Aorta (tissue), 5 donors: ENCODE data around the gene TET3. TPM values are rescaled to one million over a fixed set of nuclear protein-coding genes. Genes with fewer than 3 reads are reported as not detected.

Source experiments
- ATAC-seq: fragments of 200-7000 bp; cut with Tn5 transposase; one replicate; pipeline ENCODE4 v1.9.1; 2022; ENCODE audit warnings: moderate library complexity; ENCODE audit not compliant: low FRiP score
- DNase-seq, 2 donors: peaks; one replicate each; pipeline ENCODE4 v3.0.0-alpha.2; 2020
- H3K27ac ChIP-seq, 2 donors: one replicate each; pipeline ENCODE4 v1.5.1; 2013; ENCODE audit warnings: low read length in 2 of 2, mild to moderate bottlenecking in 2 of 2, moderate library complexity in 2 of 2, control low read depth in 1 of 2, inconsistent platforms in 1 of 2, low read depth in 1 of 2
- H3K27me3 ChIP-seq, 2 donors: one replicate each; pipeline ENCODE4 v1.6.1; 2013; ENCODE audit warnings: control low read depth in 1 of 2, low read length in 1 of 2, mild to moderate bottlenecking in 1 of 2, moderate library complexity in 1 of 2; ENCODE audit not compliant: insufficient read depth in 2 of 2, control insufficient read depth in 1 of 2
- H3K36me3 ChIP-seq, 2 donors: one replicate each; pipeline ENCODE4 v1.6.1; 2013; ENCODE audit warnings: control low read depth in 1 of 2, low read length in 1 of 2, mild to moderate bottlenecking in 1 of 2; ENCODE audit not compliant: insufficient read depth in 2 of 2, control insufficient read depth in 1 of 2
- H3K4me1 ChIP-seq, 2 donors: one replicate each; pipeline ENCODE4 v1.6.1; 2013; ENCODE audit warnings: low read length in 2 of 2, control low read depth in 1 of 2, mild to moderate bottlenecking in 1 of 2, moderate library complexity in 1 of 2; ENCODE audit not compliant: insufficient read depth in 2 of 2, control insufficient read depth in 1 of 2
- H3K4me3 ChIP-seq, 2 donors: one replicate each; pipeline ENCODE4 v1.5.1; 2013; ENCODE audit warnings: low read length in 2 of 2, control low read depth in 1 of 2, mild to moderate bottlenecking in 1 of 2
- H3K9me3 ChIP-seq: one replicate; pipeline ENCODE4 v1.6.1; 2013; ENCODE audit warnings: mild to moderate bottlenecking, low read length; ENCODE audit not compliant: control insufficient read depth
- WGBS, 2 donors: extraction: QIAGEN DNeasy Blood & Tissue Kit; methylation state at CpG; one replicate each; pipeline ENCODE4 v1.1.7; 2013; 5-methylcytosine and 5-hydroxymethylcytosine counted together
- intact Hi-C, 2 donors: fragments of 100-400 bp; cut with DNase I; formaldehyde crosslinking; loops; one replicate each; pipeline versions ENCODE4 v1.14.2 to v1.15.0; 2022
- polyA plus RNA-seq, 2 donors: library from polyadenylated mRNA; stranded (reverse); fragments of 200-250 nt; gene quantifications; one replicate each; pipeline ENCODE4 v1.2.3, GENCODE V29; 2013
- total RNA-seq, 2 donors: library from RNA; stranded (reverse); fragmentation: NEBNext Ultra II Directional; extraction: Animal tissue kit (Norgen Biotek cat#: 25700); gene quantifications; one replicate each; pipeline ENCODE4 v1.2.1, GENCODE V29; 2021
- donor health status: healthy with polysubstance abuse.
- donor health status: Bipolar disorder and iron deficiency.
- donor health status: DM: no; HTN: no; CAD: no.
- donor health status: DM: no; HTN: no; CAD: no.
- donor health status: DM: yes; HTN: yes; CAD: no.

The TET3 gene
- total and polyA plus RNA-seq, 4 donors: 1.0 to 12.1 (median 5.7) TPM

DNA sequence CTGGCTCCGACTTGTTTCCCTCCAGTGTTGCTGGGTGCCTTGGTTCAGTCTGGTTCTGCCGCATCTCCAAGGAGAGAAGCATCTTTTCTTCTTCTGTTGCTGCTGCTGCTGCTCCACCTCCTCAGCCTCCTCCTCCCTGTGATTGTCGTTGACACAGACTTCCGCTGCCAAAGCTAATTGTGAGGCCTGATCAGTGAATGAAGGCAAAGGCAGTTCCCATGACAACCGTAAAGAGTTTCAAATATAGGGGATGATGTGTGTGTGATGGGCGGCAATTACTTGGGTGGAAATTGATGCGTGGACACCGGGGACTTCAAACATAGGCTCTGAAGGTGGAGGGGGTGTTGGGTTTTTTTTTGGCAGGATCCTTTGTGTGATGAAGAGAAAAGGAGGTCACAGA is 13.7 kb downstream of the TET3 start:
- intact Hi-C loops: no loop called here
- no peak for DNase-seq
- Histone ChIP-seq H3K9me3 (no peaks in the 10 kb centered on the region), H3K4me3 (no peak overlapping the region), H3K27me3 (no peaks in the 10 kb centered on the region), H3K27ac (no peak overlapping the region), H3K4me1 (no peaks in the 10 kb centered on the region), H3K36me3 (no peaks in the 10 kb centered on the region)
- ATAC-seq: no peak
- WGBS, 2 donors: 92 to 93% methylated on average over 8 of the region's 8 CpGs

DNA sequence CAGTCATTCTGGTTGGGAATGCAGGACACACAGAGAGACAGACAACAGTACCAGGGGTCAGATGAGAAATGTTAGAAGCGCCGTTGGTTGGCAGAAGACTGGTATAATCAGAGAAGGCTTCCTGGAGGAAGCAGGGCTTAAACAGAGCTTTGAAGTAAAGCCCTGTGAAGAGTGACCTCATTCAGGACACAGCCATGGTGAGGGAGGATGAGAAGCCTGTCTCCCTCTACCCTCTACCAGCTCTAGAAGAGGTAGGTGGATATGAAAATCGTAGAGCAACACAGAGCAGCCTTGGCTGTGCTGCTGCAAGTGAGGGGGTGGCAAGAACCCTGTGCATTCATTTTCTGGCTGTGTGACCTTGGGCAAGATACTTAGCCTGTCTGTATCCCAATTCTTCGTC is 14.2 kb downstream of the TET3 start:
- WGBS, 2 donors: 84 to 88% methylated on average over 4 of the region's 4 CpGs

DNA sequence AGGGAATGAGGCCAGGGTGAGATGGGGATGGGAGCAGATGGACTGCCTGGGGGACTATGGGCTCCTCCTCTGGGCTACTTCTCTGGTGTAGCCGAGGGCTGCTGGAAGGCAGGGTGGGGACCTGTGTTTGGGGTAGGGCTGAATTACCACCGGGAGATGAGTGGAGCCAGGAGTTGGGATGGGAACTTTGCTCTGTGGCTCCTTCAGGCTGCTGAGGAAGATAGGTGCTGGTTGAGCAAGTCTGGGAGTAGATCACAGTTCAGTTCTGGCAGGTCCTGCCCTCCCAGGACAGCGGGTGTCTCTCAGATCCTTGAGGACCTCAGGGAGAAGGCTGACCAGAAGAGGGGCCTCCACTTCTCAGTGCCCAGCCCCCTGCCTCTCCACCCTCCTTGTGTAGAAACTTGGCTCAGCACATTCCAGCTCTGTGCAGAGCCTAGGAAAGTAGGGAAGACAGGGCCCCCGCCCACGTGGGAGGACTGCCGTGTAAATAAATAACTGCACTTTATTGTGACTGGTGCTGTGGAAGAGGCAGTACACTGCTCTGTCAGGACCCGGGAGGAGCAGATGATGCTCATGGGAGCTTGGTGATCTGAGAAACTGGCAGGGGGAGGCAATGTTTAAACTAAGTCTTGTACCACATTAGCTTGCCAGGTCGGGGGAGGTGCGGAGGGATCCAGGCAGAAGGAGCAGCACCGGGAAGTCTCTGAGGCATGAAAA is 15.3 kb downstream of the TET3 start:
- WGBS, 2 donors: 27 to 30% methylated on average over 10 of the region's 10 CpGs
- Histone ChIP-seq H3K36me3 (no peaks in the 10 kb centered on the region), H3K4me3 (no peak overlapping the region), H3K4me1 (no peaks in the 10 kb centered on the region), H3K27ac (no peak overlapping the region), H3K27me3 (no peaks in the 10 kb centered on the region), H3K9me3 (no peaks in the 10 kb centered on the region)
- intact Hi-C loops: loop anchor here in 1 of 2 donors (5.0 kb wide), 1 partner anchor 73 kb away; the partner anchor contains the start of gene DGUOK
- no peak for DNase-seq
- ATAC-seq: no peak

More for the DNA sequence above, 14.2 kb downstream of the TET3 start:
- DNase-seq (no peak), ATAC-seq (no peak)
- H3K27ac ChIP-seq: no peak overlapping the region
- no peaks in the 10 kb centered on the region for H3K27me3 ChIP-seq
- no peak overlapping the region for H3K4me3 ChIP-seq
- no peaks in the 10 kb centered on the region for H3K36me3 ChIP-seq
- H3K9me3 ChIP-seq: no peaks in the 10 kb centered on the region
- H3K4me1 ChIP-seq: no peaks in the 10 kb centered on the region
- intact Hi-C loops: no loop called here

DNA sequence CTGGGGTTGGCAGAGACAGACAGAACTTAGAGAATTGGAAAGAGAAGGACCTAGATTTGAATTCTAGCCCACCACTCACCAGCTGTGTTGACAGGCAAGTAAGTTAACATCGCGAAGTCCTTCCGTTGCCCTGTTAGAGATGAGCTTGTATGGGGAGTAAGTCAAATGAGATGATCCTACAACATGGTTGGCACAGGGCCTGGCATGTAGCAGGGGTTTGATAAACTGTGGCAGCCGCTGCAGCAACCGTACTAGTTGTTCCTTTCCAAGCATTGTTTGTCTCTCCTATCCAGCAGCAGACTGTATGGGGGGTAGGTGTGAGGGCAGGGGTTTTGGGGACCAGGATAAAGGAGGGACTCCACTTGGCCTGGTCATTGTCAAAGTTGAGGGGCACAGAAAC is 16.0 kb downstream of the TET3 start:
- 54 to 63% methylated on average over 5 of the region's 5 CpGs for WGBS, 2 donors
- DNase-seq (no peak), ATAC-seq (no peak)
- Histone ChIP-seq H3K4me3 (no peak overlapping the region), H3K36me3 (no peaks in the 10 kb centered on the region), H3K9me3 (no peaks in the 10 kb centered on the region), H3K27me3 (no peaks in the 10 kb centered on the region), H3K4me1 (no peaks in the 10 kb centered on the region), H3K27ac (no peak overlapping the region)
- intact Hi-C loops: loop anchor here in 1 of 2 donors (5.0 kb wide), 1 partner anchor 73 kb away; the partner anchor contains the start of gene DGUOK

DNA sequence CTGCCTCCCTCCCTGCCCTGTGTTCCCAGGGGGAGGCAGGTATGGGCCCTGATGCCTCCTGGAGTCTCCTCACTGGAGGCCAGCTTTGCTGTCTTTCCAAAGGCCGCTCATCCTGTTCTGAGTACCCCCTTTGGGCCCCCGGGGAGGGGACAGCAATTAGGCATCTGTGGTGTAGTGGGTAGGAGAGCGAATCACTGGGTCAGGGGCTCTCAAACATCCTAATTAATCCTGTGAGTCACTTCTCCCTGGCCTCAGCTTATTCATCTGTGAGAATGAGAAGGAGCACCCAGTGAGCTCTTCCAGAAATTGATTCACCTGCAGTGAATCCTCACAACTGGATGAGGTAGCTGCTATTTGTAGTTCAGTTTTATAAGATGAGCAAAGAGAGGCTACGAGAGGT is 16.4 kb downstream of the TET3 start:
- WGBS, 2 donors: 89 to 92% methylated on average over 4 of the region's 4 CpGs
- ATAC-seq (no peak), DNase-seq (no peak)
- Histone ChIP-seq H3K9me3 (no peaks in the 10 kb centered on the region), H3K27me3 (no peaks in the 10 kb centered on the region), H3K36me3 (no peaks in the 10 kb centered on the region), H3K4me1 (no peaks in the 10 kb centered on the region), H3K27ac (no peak overlapping the region), H3K4me3 (no peak overlapping the region)
- intact Hi-C loops: loop anchor here in 1 of 2 donors (5.0 kb wide), 1 partner anchor 74 kb away; the partner anchor contains the start of gene DGUOK

DNA sequence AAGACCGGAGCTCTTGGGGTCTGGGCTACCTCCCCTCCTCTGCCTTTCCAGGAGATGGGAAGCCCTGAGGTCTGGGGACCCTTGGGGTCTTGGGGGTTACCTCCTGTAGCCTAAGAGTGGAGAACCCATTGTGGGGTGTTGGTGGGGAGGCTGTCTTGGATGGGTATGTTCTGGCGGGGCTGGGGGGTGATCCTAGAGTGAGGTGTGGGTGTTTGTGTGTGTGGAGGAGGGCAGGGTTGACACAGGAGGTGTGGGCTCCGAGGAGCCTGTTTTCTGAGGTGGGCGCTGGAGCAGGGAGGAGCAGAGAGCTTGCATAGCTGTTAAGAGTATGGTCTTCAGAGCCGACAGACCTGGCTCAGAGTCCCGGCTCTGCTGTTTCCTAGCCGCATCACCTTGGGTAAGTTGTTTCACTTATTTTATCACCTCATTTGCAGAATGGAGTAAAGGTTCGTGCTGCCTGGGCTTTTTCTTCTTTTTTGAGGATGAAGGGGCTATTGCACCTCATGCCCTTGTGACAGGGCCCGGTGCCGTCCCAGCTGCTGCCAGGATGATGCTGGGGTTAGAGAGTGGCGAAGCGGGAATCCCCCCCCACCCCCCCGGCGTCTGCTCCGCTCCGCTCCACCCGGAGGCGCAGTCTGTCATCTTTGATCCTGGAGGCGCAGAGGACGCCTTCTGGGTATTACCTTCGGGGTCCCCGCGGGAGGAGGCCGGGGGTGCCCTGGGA is 17.2 kb downstream of the TET3 start:
- no peaks in the 10 kb centered on the region for H3K36me3 ChIP-seq
- 11% methylated on average over 24 of the region's 24 CpGs for WGBS, 2 donors
- H3K4me1 ChIP-seq: no peaks in the 10 kb centered on the region
- intact Hi-C loops: loop anchor here in 1 of 2 donors (5.0 kb wide), 1 partner anchor 75 kb away; the partner anchor contains the start of gene DGUOK
- no peaks in the 10 kb centered on the region for H3K9me3 ChIP-seq
- no peak for DNase-seq
- no peak for ATAC-seq
- peak overlapping the region; percentile 28 to 62 for H3K4me3 ChIP-seq
- no peak overlapping the region for H3K27ac ChIP-seq
- no peaks in the 10 kb centered on the region for H3K27me3 ChIP-seq

DNA sequence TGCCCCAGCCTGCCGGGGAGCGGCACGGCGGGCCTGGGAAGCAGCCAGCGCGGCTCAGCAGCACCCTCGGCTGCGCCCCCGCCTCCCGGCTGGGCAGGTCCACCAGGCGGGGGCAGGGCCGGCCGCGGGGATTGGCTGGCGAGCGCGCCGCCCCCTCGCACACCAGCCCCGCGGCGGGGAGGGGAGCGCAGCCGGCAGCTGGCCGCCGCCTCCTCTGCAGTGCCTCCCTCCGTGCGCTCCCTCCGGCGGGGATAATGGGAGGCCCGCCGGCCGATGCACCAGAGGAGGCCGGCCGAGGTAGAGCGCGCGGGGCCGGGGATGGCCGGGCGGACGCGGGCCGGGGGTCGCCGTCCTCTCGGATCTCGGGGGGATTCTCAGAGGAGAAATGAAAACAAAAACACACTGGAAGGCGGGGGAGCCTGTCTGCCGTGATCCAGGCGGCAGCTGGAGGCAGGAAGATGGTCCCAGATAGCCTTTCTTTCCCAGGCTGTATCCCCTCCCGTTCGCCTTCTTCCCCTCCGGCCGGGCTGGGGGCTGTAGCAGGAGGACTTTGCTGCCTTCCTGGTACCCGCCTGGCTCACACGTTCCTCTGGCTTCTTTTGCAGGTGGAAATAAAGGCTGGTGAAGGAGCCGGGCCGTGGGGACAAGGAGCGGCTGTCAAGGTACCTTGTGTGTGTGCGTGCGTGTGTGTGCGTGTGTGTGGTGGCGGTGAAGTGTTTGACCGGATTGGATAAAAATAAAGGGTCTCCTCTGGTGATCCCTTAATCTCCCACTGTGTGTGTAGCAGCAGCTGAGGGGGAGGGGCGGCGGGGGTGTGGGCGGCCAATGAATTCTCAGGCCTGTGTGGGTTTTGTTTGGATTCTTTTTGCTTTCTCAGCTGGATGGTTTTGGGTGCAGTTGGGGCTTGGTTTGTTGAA is 18.1 kb downstream of the TET3 start:
- 1 to 2% methylated on average over 50 to 68 of the region's 68 CpGs for WGBS, 2 donors
- intact Hi-C loops: loop anchor here in 1 of 2 donors (5.0 kb wide), 1 partner anchor 75 kb away; the partner anchor contains the start of gene DGUOK
- Histone ChIP-seq H3K27ac (peak overlapping the region in 1 of 2 donors; percentile 58), H3K9me3 (no peaks in the 10 kb centered on the region), H3K36me3 (no peaks in the 10 kb centered on the region), H3K4me1 (no peaks in the 10 kb centered on the region), H3K27me3 (no peaks in the 10 kb centered on the region), H3K4me3 (peak overlapping the region; percentile 46 to 82)
- ATAC-seq (peak; percentile 96), DNase-seq (peak; percentile 89 to 94)

DNA sequence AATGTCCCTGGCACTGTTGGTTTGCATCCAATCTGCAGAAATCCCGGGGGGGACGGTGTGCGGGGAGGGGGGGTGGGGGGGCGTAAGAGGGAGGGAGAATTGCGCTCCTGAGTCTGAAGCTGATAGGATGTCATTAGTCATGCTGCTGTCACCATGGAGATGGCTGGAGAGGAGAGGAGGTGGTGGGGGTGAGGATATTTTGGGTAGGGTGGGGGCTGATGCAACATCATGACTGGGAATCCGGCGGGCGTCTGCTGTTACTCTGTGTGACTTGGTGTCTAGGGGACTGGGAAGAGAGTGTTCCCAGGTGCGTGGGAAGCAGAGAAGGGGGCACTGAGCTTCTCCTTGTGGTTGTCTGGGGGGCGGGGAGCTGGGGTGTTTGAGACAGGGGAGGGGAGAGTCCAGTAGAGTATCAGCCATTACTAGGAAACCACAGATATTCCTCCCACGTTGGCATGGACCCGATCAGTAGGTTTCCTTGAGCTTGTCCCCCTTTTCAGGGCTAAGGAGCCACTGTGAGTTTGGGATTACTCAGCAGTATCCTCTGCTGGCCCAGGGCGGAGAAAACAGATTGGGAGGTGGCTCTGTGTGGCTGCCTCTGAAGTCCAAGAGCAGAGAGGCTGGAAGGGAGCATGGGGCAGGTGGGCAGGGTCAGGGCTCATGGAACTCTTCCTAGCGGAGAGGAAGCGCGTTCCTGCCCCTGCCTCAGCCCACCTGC is 18.9 kb downstream of the TET3 start:
- intact Hi-C loops: loop anchor here in 1 of 2 donors (5.0 kb wide), 1 partner anchor 76 kb away; the partner anchor contains the start of gene DGUOK
- no peaks in the 10 kb centered on the region for H3K27me3 ChIP-seq
- no peaks in the 10 kb centered on the region for H3K9me3 ChIP-seq
- H3K4me1 ChIP-seq: no peaks in the 10 kb centered on the region
- peak in 1 of 2 donors; percentile 86 for DNase-seq
- no peak for ATAC-seq
- peak overlapping the region in 1 of 2 donors; percentile 46 for H3K4me3 ChIP-seq
- H3K27ac ChIP-seq: no peak overlapping the region
- WGBS, 2 donors: 27 to 29% methylated on average over 16 of the region's 16 CpGs
- H3K36me3 ChIP-seq: no peaks in the 10 kb centered on the region
